ENCODE measurements around the gene TMIGD2. TPM values are rescaled to one million over a fixed set of nuclear protein-coding genes. Genes with fewer than 3 reads are reported as not detected.
A peak's percentile ranks its signal among the peaks of the same experiment; 100 is the strongest.
"Not testable (repeated sequence)": the region's sequence is repeated elsewhere in the genome, so short reads cannot be mapped to it uniquely, and the experiment has no call there.

TMIGD2 gene
- total RNA-seq, 4 donors from 2014 or later, result 3.8 to 4.8 TPM; not detected in 2

DNA sequence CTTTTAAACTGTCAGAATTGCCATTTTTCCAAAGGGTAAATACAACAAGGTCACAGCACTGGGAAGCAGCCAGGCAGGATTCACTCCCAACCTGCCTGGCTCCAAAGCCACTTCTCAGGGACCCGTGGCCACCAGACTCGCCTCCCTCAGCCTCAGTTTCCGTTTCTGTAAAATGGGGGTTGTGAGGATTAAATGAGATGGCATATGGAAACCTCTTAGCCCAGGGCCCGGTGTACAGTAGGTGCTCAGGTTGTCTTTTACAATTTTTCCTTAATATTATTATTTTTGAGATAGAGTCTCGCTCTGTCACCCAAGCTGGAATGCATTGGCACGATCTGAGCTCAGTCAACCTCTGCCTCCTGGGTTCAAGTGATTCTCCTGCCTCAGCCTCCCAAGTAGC, 45.2 kb downstream of the TMIGD2 start:
- TF ChIP-seq POLR2AphosphoS5 (IDR thresholded peaks at IDR 0.05) (no peak), POLR2A (IDR thresholded peaks at IDR 0.05) (no peak), EP300 (IDR thresholded peaks at IDR 0.05; ENCODE audit: low read depth) (no peak)
- TF ChIP-seq, protein P1, sequence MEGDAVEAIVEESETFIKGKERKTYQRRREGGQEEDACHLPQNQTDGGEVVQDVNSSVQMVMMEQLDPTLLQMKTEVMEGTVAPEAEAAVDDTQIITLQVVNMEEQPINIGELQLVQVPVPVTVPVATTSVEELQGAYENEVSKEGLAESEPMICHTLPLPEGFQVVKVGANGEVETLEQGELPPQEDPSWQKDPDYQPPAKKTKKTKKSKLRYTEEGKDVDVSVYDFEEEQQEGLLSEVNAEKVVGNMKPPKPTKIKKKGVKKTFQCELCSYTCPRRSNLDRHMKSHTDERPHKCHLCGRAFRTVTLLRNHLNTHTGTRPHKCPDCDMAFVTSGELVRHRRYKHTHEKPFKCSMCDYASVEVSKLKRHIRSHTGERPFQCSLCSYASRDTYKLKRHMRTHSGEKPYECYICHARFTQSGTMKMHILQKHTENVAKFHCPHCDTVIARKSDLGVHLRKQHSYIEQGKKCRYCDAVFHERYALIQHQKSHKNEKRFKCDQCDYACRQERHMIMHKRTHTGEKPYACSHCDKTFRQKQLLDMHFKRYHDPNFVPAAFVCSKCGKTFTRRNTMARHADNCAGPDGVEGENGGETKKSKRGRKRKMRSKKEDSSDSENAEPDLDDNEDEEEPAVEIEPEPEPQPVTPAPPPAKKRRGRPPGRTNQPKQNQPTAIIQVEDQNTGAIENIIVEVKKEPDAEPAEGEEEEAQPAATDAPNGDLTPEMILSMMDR (IDR thresholded peaks at IDR 0.05), result no peak
- H3K9me3 ChIP-seq, result no peaks in the 10 kb centered on the region
- 80 to 85% methylated on average over 6 of the region's 6 CpGs for WGBS, 2 donors (ENCODE audit: low coverage in 1 of 2)
- no peak for DNase-seq
- intact Hi-C loops (cut with DNase I; ENCODE audit: low total_unique reads), result no loop called here
- H3K27ac ChIP-seq, result no peak overlapping the region
- in situ Hi-C loops (cut with MboI; ENCODE audit: low pct_ligation_motif_present in 1 of 4, low pct_unique_long_range_greater_than_20kb in 1 of 4, low sequenced_read_pairs in 3 of 4), result loop anchor here in 1 of 4 donors (25.0 kb wide), 1 partner anchor 105 kb away; no protein-coding TSS in a partner anchor
- H3K27me3 ChIP-seq, result no peaks in the 10 kb centered on the region
- H3K4me3 ChIP-seq, result no peak overlapping the region
- peaks cover 1 to 90% (median 38%) of the 10 kb centered on the region in 4 donors for H3K36me3 ChIP-seq
- no peaks in the 10 kb centered on the region for H3K4me1 ChIP-seq

DNA sequence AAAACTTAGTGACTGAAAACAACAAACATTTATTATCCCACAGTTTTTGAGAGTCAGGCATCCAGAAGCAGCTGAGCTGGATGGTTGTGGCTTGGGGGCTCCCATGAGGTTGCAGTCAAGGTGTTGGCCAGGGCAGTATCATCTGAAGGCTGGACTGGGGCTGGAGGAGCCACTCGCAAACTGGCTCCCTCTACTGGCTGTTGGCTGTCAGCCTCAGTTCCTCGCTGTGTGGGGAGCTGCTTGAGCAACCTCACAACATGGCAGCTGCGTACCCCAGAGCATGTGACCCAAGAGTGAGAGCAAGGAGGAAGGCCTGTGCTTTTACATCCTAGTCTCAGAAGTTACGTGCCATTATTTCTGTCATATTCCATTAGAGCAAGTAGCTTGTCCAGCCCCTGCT, 45.6 kb downstream of the TMIGD2 start:
- TF ChIP-seq EP300 (IDR thresholded peaks at IDR 0.05; ENCODE audit: low read depth), result no peak
- TF ChIP-seq POLR2A (IDR thresholded peaks at IDR 0.05), result no peak
- TF ChIP-seq POLR2AphosphoS5 (IDR thresholded peaks at IDR 0.05), result no peak
- TF ChIP-seq, protein P1 (IDR thresholded peaks at IDR 0.05), result no peak
- DNase-seq, result no peak
- Histone ChIP-seq H3K27me3 (no peaks in the 10 kb centered on the region), H3K27ac (no peak overlapping the region), H3K4me3 (no peak overlapping the region), H3K36me3 (peaks cover 1 to 90% (median 38%) of the 10 kb centered on the region in 4 donors), H3K9me3 (no peaks in the 10 kb centered on the region), H3K4me1 (no peaks in the 10 kb centered on the region)
- intact Hi-C loops (cut with DNase I; ENCODE audit: low total_unique reads) (no loop called here), in situ Hi-C loops (cut with MboI; ENCODE audit: low pct_ligation_motif_present in 1 of 4, low pct_unique_long_range_greater_than_20kb in 1 of 4, low sequenced_read_pairs in 3 of 4) (loop anchor here in 1 of 4 donors (25.0 kb wide), 1 partner anchor 106 kb away; no protein-coding TSS in a partner anchor)
- 98% methylated on average over 4 of the region's 4 CpGs; no CpG with 5 or more reads in 1 of the 2 donors for WGBS, 2 donors (ENCODE audit: low coverage in 1 of 2)

DNA sequence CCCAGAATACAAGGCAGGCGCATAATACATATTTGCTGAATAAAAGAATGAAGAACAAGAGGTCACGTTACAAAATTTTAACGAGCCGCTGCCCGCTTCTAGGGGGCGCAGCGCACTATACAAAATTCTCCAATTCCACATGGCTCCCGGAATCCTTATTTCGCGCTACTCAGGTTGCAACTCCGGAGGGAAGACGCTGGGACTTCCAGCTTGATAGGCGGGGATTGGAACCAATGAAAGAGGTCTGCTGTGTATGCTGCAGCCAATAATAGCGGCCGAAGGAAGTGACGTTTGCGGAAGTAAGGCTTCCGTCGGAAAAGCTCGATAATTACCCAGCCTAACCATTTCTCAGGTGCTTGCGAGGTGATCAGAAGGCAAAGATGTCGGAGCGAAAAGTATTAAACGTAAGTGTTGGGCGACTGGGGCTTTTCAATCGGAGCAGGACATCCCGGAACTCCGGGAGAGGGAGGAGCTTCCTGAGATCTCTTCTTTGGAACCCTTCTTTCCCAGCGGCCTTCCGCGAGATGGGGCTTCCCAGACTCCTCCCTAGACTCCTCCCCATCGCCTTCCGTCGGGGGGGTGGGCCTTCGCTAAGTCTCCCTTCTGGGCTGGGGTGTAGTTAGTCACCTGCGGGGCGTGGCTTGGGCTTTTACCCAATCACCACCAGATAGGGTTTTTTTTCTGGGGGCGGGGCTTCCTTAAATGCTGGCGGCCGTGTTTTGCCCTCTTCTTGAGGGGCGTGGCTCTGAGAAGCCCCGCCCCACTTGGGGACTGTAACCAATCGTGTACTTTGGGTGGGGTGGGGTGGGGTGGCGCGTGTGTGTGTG, 55.2 kb downstream of the TMIGD2 start, which contains the start of gene YJU2:
Gene YJU2, plus strand, starts transcription at position 314 of the 827 bp plus-strand sequence. Its CDS starts 67 bp downstream, at position 381.
- peak; percentile 99 for DNase-seq
- WGBS, 2 donors (ENCODE audit: low coverage in 1 of 2), result 0% methylated on average over 42 of the region's 45 CpGs; no CpG with 5 or more reads in 1 of the 2 donors

DNA sequence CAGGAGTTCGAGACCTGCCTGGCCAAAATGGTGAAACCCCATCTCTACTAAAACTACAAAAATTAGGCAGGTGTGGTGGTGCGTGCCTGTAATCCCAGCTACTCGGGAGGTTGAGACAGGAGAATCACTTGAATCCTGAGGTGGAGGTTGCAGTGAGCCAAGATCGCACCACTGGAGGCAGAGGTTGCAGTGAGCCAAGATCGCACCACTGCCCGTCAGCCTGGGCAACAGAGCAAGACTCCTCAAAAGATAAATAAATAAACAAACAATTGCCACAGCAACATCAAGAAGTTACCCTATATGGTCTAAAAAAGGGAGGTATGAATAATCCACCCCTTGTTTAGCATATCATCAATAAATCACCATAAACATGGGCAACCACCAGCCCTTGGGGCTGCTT, 56.3 kb downstream of the TMIGD2 start:
- in situ Hi-C loops (cut with MboI; ENCODE audit: low pct_ligation_motif_present in 1 of 4, low pct_unique_long_range_greater_than_20kb in 1 of 4, low sequenced_read_pairs in 3 of 4); H3K27ac ChIP-seq; intact Hi-C loops (cut with DNase I; ENCODE audit: low total_unique reads); H3K4me3 ChIP-seq; H3K9me3 ChIP-seq; DNase-seq; H3K27me3 ChIP-seq: not testable (repeated sequence)
- Histone ChIP-seq H3K36me3 (peaks cover 0 to 20% (median 10%) of the 10 kb centered on the region in 4 donors), H3K4me1 (peaks cover 3 to 11% (median 8%) of the 10 kb centered on the region in 4 donors)
- 96 to 100% methylated on average over 4 to 6 of the region's 6 CpGs for WGBS, 2 donors (ENCODE audit: low coverage in 1 of 2)

More for the DNA sequence above, 55.2 kb downstream of the TMIGD2 start, which contains the start of gene YJU2:
- intact Hi-C loops (cut with DNase I; ENCODE audit: low total_unique reads) (no loop called here), in situ Hi-C loops (cut with MboI; ENCODE audit: low pct_ligation_motif_present in 1 of 4, low pct_unique_long_range_greater_than_20kb in 1 of 4, low sequenced_read_pairs in 3 of 4) (no loop called here)
- peak within 1 kb of the TSS; percentile 51 to 90 (median 64) for H3K4me3 ChIP-seq
- H3K4me1 ChIP-seq, result peaks cover 3 to 11% (median 8%) of the 10 kb centered on the region in 4 donors
- H3K9me3 ChIP-seq, result no peaks in the 10 kb centered on the region
- TF ChIP-seq POLR2AphosphoS5 (IDR thresholded peaks at IDR 0.05) (peak in 2 of 3 donors; percentile 38 to 68), EP300 (IDR thresholded peaks at IDR 0.05; ENCODE audit: low read depth) (no peak), POLR2A (IDR thresholded peaks at IDR 0.05) (peak; percentile 62)
- TF ChIP-seq, protein P1 (IDR thresholded peaks at IDR 0.05), result peak; percentile 12 to 45 (median 21)
- H3K27me3 ChIP-seq, result no peaks in the 10 kb centered on the region
- H3K36me3 ChIP-seq, result peaks cover 0 to 30% (median 15%) of the 10 kb centered on the region in 4 donors
- peak within 1 kb of the TSS; percentile 90 to 98 (median 96) for H3K27ac ChIP-seq

Other genes starting within 250 kb of the TMIGD2 start
- gene ZBTB7A, start 235.5 kb downstream of the TMIGD2 start, total RNA-seq, result 100 to 1,000 TPM; 101 to 224 (median 141) TPM
- 100 to 1,000 TPM; 136 to 199 (median 195) TPM for gene MAP2K2, start 178.3 kb downstream of the TMIGD2 start, total RNA-seq
- 10 to 100 TPM in 1 of 4 donors, 1 to 10 TPM in 2, not detected in 1; 1.1 to 16.4 (median 2.3) TPM for gene CREB3L3, start 148.8 kb downstream of the TMIGD2 start, total RNA-seq
- 100 to 1,000 TPM; 141 to 215 (median 194) TPM for gene SIRT6, start 119.8 kb downstream of the TMIGD2 start, total RNA-seq
- gene ANKRD24, start 119.7 kb downstream of the TMIGD2 start, total RNA-seq, result 1 to 10 TPM; 1.2 to 6.4 (median 2.1) TPM
- gene EBI3, start 72.9 kb downstream of the TMIGD2 start, total RNA-seq, result 1 to 10 TPM in 2 of 4 donors, under 1 TPM in 1, not detected in 1; 0.96 to 3.7 (median 3.7) TPM
- 10 to 100 TPM in 3 of 4 donors, 1 to 10 TPM in 1; 9.6 to 24.3 (median 17.1) TPM for gene YJU2, start 55.3 kb downstream of the TMIGD2 start, total RNA-seq
- 10 to 100 TPM in 3 of 4 donors, 1 to 10 TPM in 1; 7.6 to 51.4 (median 27.5) TPM for gene SHD, start 23.1 kb downstream of the TMIGD2 start, total RNA-seq
- 1 to 10 TPM in 2 of 4 donors, under 1 TPM in 1, not detected in 1; 0.68 to 2.9 (median 1.5) TPM for gene FSD1, start 2.2 kb upstream of the TMIGD2 start, total RNA-seq
- 100 to 1,000 TPM; 146 to 680 (median 245) TPM for gene STAP2, start 36.4 kb upstream of the TMIGD2 start, total RNA-seq
- gene MPND, start 41.2 kb upstream of the TMIGD2 start, total RNA-seq, result 10 to 100 TPM; 16.5 to 96.5 (median 33.7) TPM
- 10 to 100 TPM; 16.5 to 63.2 (median 34.2) TPM for gene SH3GL1, start 98.2 kb upstream of the TMIGD2 start, total RNA-seq
- 10 to 100 TPM in 2 of 4 donors, 1 to 10 TPM in 2; 8.5 to 28.9 (median 11.1) TPM for gene CHAF1A, start 100.3 kb upstream of the TMIGD2 start, total RNA-seq
- 100 to 1,000 TPM in 2 of 4 donors, 10 to 100 TPM in 2; 72.2 to 314 (median 132) TPM for gene UBXN6, start 155.4 kb upstream of the TMIGD2 start, total RNA-seq
- 10 to 100 TPM; 30.0 to 98.4 (median 38.9) TPM for gene HDGFL2, start 169.9 kb upstream of the TMIGD2 start, total RNA-seq
- 10 to 100 TPM in 3 of 4 donors, 1 to 10 TPM in 1; 8.9 to 33.7 (median 22.2) TPM for gene PLIN4, start 216.1 kb upstream of the TMIGD2 start, total RNA-seq
- gene PLIN5, start 232.8 kb upstream of the TMIGD2 start, total RNA-seq, result 1 to 10 TPM in 3 of 4 donors, not detected in 1; 2.7 to 6.7 (median 6.0) TPM
- 10 to 100 TPM in 3 of 4 donors, 1 to 10 TPM in 1; 1.9 to 18.1 (median 14.4) TPM for gene LRG1, start 237.6 kb upstream of the TMIGD2 start, total RNA-seq